GM13976 (cell line): ENCODE results near the gene ADCK2.

Experiments used
- DNase-seq: peaks from one replicate; pipeline ENCODE4 v3.0.0; 2012; ENCODE audit warnings: low spot score
- CTCF ChIP-seq: IDR thresholded peaks from 2 replicates; pipeline ENCODE4 v1.5.1; 2012; ENCODE audit warnings: borderline replicate concordance, mild to moderate bottlenecking; ENCODE audit not compliant: insufficient read depth; ENCODE audit errors: extremely low read depth, missing control alignments, control extremely low read depth
- in situ Hi-C: fragments of 300-500 bp; cut with MboI; formaldehyde crosslinking; loops from one replicate; pipeline ENCODE4 v1.12.0; 2022; ENCODE audit warnings: low sequenced_read_pairs, mixed read lengths, inconsistent platforms; ENCODE audit not compliant: unreplicated experiment

The ADCK2 gene

GRCh38 chr7:140649556-140650205 is 23.1 kb upstream of the ADCK2 start:
- TF ChIP-seq CTCF, result no peak
- no peak for DNase-seq
- in situ Hi-C loops, result no loop called here

- TF ChIP-seq CTCF, result no peak
- in situ Hi-C loops, result no loop called here
- no peak for DNase-seq
These were observed 22.4 kb upstream of the ADCK2 start for GRCh38 chr7:140650367-140650766.

- peak; percentile 69 for TF ChIP-seq CTCF
- DNase-seq, result no peak
- in situ Hi-C loops, result no loop called here
These were observed 19.2 kb upstream of the ADCK2 start for GRCh38 chr7:140653319-140654108.

- no peak for TF ChIP-seq CTCF
- in situ Hi-C loops, result no loop called here
- DNase-seq, result no peak
These were observed 18.7 kb upstream of the ADCK2 start for GRCh38 chr7:140654109-140654387.

GRCh38 chr7:140654661-140655060 is 18.1 kb upstream of the ADCK2 start:
- no peak for DNase-seq
- TF ChIP-seq CTCF, result no peak
- in situ Hi-C loops, result loop anchor here (5.0 kb wide), 1 partner anchor 137 kb away; no protein-coding TSS in a partner anchor

- DNase-seq, result no peak
- no peak for TF ChIP-seq CTCF
- in situ Hi-C loops, result loop anchor here (5.0 kb wide), 1 partner anchor 138 kb away; no protein-coding TSS in a partner anchor
These were observed 17.0 kb upstream of the ADCK2 start for GRCh38 chr7:140655511-140656408.
